ENCODE results near the gene MRPL10. TPM values are rescaled to one million over a fixed set of nuclear protein-coding genes. Genes with fewer than 3 reads are reported as not detected.

The MRPL10 gene
- total and polyA plus RNA-seq, 2 of the 8 experiments (the other 6 are each of a cell fraction or from before 2014, with no cell fraction given), result 85.3 to 214 TPM

GRCh38 chr17:47811709-47812108 is 19.6 kb downstream of the MRPL10 start (continued):
- TF ChIP-seq CHD7 (IDR thresholded peaks at IDR 0.05; ENCODE audit: insufficient replicate concordance, low read length) (no peak), CBX5 (IDR thresholded peaks at IDR 0.05; ENCODE audit: low read depth, low read length) (no peak), POLR2AphosphoS5 (IDR thresholded peaks at IDR 0.05; ENCODE audit: low read depth, low read length) (no peak), SUZ12 (IDR thresholded peaks at IDR 0.05; ENCODE audit: low read length) (no peak), RNF2 (IDR thresholded peaks at IDR 0.05; ENCODE audit: borderline replicate concordance, low read depth, low read length, missing control alignments, poor library complexity, severe bottlenecking) (no peak), TAF1 (IDR thresholded peaks at IDR 0.05; ENCODE audit: low read depth, low read length) (no peak), ASH2L (IDR thresholded peaks at IDR 0.05; ENCODE audit: low read length) (no peak), TCF12 (IDR thresholded peaks at IDR 0.05; ENCODE audit: low read depth, low read length) (no peak), ZNF274 (IDR thresholded peaks at IDR 0.05; ENCODE audit: borderline replicate concordance, extremely low read depth, low read length) (no peak), PHF8 (conservative IDR thresholded peaks at IDR 0.05; ENCODE audit: low read depth, low read length) (no peak), JUN (IDR thresholded peaks at IDR 0.05; ENCODE audit: low read depth, low read length) (no peak)
- TF ChIP-seq, protein P1, sequence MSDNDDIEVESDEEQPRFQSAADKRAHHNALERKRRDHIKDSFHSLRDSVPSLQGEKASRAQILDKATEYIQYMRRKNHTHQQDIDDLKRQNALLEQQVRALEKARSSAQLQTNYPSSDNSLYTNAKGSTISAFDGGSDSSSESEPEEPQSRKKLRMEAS (IDR thresholded peaks at IDR 0.05), result no peak

Measured in H1 (cell line).